ENCODE results near the gene ABTB2.

ABTB2 gene

DNA sequence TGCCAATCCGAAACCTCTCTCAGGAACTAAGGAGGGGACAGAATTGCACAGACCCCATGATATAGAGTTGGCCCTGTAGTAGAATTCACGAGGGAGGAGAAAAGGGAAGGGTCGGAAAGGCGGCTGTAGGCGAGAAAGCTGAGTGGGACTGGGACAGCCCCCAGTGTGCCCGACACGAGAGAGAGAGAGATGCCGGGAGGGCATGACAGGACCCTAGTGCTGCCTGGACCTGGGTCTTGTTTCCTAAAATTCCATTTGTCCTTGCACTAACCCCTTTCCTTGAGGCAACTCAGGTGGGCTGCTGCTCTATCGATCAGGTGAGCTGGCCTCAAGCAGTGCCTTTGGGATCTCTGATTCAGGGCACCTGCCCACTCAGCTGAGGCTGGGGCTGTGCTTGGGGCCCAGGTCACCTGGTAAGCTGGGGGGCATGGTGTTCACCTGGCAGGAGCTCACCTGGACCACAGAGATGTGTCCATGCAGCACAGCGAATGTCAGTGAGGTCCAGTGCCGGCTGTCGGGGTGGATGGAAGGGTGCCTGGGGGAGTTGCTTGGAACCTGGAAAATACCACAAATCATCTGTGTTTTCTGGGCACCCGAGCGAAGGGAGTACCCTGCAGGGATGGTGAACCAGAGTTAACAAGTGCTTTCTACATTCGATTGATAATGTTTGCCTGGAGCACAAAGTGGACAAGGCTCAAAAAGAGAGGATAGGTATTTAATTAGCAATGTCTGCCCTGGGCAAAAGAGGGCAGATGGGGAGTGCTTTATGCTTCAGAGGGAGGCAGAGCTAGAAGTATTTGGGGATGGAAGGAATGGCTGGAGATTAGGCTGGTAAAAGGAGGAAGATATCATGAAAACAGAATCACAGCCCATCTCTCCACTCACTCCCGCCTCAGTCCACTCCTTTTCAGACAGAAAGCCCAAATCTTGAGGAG is 190.7 kb downstream of the ABTB2 start:
- no peak for DNase-seq (ENCODE audit: low spot score)

DNA sequence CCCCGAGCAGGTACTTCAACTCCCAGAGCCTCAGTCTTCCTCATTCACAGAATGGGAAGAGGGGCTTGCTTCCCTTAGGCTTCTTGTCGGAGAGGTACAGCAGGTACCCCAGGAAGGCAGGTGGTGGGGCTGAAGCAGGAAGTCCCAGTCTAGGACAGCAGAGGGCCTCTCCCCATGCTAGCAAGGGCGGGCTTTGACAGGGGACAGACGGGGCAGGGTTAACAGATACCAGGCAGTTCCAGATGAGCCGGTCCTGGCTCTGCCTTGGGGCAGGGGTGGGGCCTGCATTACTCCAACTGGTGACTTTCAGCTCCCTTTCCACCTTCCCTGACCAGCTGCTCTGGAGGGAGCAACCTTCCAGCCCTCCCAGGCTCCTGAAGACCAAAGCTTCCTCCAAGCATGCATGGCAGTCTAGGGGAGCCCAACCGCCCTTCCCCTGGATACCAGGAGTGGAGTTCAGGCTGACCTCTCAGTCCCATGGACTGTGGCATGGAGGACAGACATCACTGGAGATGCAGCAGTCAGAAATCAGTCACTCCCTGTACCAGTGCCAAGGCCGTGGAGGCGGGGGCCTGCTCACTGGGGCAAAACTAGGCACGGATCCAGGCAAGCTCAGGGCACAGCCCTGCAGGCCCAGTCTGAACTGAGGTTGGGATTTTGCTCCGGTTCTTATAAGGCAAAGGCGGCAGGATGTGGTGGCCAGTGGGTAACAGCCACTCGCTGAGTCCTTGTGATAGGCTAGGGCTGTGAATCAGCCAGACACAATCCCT is 191.8 kb downstream of the ABTB2 start:
- DNase-seq (ENCODE audit: low spot score) = no peak

DNA sequence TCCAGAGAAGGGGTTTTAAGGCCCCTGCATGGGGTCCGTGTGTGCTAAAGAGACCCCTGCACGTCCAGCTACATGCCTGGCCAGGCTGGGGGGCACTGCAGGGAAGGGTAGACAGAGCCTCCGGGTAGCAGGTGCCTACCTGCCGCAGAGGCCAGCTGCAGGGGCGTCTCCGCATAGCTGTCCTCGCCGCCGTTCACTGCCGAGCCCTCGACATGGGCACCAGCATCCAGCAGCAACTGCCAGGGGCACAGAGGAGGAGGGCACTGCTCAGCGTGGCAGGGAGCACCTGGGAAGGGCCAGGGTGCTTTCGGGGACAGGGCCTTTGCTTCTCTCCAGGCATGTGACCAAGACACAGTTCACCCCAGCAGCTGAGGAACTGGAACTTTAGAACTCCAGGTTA is 192.7 kb downstream of the ABTB2 start:
- no peak for DNase-seq (ENCODE audit: low spot score)

- DNase-seq (ENCODE audit: low spot score) = no peak
These were observed 195.0 kb downstream of the ABTB2 start for GRCh38 chr11:34162856-34163255.

- DNase-seq (ENCODE audit: low spot score) = no peak
These were observed 195.4 kb downstream of the ABTB2 start for GRCh38 chr11:34162493-34162820.

DNA sequence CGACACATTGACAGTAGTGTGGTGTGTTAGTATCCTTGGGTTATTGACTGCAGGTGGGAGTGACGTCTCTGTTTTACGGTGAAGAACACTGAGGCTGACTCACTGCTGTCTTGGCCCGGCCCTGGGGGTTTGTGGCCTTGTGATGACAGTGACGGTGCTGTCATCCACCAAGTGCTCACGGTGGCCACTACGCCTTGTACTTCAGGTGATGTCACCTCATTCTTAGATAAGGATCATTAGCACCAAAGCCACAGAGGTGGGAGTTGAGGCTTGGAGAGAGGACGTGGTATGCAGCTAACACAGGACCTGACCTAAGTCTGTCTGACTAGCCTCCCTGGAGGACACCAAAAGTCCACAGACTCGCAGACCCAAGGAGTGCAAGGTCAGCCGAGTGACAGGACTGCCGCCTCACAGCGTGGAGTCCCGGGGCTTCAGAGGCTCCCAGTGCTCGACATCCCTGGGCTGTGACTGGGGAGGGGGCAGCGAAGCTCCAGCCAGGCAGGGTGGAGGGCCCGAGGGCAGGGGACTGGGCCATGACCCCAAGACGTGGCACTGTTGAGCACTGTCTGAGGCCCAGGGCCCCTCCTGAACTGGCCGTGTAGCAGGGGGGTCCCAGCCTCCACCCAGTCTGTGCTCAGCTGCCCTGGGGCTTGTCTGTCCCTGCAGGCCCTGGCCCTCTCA is 195.9 kb downstream of the ABTB2 start:
- DNase-seq (ENCODE audit: low spot score) = no peak

GRCh38 chr11:34161361-34161760 is 196.4 kb downstream of the ABTB2 start:
- DNase-seq (ENCODE audit: low spot score) = no peak

- DNase-seq (ENCODE audit: low spot score) = no peak
These were observed 197.0 kb downstream of the ABTB2 start for GRCh38 chr11:34160791-34161190.

DNA sequence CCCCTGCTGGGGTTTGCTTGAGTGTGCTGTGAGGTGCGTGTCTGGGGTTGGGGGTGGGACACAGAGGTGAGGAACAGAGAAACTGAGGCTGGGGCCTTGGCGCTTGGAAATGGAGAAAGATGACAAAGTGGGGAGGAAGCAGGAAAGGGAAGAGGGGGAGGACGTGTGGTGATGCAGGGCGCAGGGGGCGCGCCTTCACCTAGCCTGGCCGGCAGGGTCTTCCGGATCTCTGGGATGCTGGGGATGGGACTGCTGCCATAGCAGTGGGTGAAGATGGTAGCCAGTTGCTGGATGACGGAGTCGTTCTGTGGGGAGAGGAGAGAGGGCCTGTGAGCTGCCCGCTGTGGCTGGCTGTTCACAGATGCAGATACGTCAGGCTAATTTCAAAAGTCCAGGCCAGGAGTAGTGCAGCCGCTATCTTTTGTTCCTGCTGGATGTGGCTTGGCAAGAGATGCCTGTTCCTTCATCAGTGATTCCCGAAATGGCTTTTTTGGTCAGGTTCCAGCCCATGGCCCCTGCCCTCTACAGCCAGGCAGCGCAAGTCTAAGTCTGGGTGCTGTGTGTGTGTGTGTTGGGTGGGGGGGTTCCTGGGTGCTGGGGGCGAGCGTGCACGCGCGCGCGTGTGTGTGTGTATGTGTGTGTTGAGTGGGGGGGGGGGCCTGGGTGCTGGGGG is 197.6 kb downstream of the ABTB2 start:
- no peak for DNase-seq (ENCODE audit: low spot score)

GRCh38 chr11:34158661-34159060 is 199.1 kb downstream of the ABTB2 start:
- DNase-seq (ENCODE audit: low spot score) = no peak

GRCh38 chr11:34157163-34157562 is 200.6 kb downstream of the ABTB2 start:
- DNase-seq (ENCODE audit: low spot score) = no peak

- DNase-seq (ENCODE audit: low spot score) = no peak
These were observed 202.1 kb downstream of the ABTB2 start for GRCh38 chr11:34155757-34156062.

- no peak for DNase-seq (ENCODE audit: low spot score)
These were observed 202.6 kb downstream of the ABTB2 start for GRCh38 chr11:34155057-34155756.

GRCh38 chr11:34154059-34154875 is 203.5 kb downstream of the ABTB2 start:
- DNase-seq (ENCODE audit: low spot score) = no peak

DNA sequence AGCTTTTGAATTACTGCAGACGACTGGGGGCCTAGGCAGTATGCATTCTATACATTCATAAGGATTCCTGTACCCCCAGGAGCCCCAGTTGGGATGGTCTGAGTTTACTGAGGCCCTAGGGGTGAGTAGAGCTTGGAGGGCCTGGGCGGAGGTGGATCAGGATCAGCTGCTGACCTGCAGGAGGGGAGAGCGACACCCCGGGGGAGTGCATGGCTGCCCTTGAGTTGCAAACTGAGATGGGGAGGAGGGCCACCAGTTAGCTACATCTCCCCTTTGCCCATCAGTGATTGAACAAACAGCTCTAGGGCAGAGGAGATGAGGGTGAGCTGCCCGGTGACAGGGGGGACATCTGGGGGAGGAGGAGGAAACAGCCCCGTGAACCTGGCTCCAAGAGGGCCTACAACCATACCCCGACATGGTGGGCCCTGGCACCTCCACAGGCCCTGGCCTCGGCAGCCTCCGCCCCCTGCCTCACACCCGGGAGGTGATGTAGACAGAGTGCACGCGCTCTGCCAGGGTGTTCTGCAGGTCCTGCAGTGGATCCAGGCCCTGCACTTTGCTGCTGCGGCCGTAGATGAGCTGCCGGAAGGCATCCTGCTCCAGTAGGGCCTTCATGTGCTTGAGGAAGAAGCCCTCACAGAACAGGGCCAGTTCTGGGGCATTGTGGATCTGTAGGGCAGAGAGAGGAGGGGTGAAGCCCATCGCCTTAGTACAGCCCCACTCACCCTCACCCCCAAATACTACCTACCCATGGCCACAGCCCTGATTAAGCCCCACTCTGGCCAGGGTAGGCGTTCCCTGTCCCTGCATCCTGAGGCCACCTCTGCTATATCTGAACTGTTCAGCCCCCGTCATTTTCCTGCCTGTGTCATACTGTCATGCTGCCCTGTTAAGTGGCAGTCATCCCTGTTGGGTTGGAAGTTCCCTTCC is 205.6 kb downstream of the ABTB2 start:
- DNase-seq (ENCODE audit: low spot score) = no peak

- no peak for DNase-seq (ENCODE audit: low spot score)
These were observed 206.6 kb downstream of the ABTB2 start for GRCh38 chr11:34151166-34151565.

DNA sequence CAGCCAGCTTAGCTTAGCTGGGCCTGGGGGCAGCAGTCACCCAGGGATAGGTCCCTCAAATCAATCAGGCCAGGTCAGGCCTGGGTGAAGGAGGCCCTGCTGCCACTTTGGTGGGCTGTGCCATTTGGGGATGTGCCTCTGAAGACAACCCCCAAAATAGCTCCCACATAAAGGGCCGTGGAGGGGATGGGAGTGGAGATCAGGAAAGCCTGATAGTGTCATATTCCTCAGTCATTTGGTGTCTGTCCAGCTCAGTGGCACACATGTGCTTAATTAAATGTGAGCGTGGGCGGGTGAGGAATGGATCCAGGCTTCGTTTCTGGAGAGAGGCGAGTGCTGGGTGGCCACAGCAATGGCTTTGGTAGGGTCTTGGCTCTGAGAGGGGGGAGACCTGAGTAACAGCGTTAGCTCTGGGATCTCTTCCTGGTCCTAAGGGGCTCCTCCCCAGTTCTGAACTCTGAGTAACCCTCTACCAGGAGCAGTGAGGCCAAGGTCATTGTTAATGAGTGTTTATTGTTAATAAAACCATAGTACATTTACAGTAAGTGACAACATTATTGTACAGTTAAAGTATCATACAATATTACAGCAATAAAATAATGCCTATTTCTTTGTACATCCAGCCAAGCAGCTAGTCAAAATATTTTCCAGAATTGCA is 207.2 kb downstream of the ABTB2 start:
- DNase-seq (ENCODE audit: low spot score) = no peak

- no peak for DNase-seq (ENCODE audit: low spot score)
These were observed 208.0 kb downstream of the ABTB2 start for GRCh38 chr11:34149786-34150185.

DNA sequence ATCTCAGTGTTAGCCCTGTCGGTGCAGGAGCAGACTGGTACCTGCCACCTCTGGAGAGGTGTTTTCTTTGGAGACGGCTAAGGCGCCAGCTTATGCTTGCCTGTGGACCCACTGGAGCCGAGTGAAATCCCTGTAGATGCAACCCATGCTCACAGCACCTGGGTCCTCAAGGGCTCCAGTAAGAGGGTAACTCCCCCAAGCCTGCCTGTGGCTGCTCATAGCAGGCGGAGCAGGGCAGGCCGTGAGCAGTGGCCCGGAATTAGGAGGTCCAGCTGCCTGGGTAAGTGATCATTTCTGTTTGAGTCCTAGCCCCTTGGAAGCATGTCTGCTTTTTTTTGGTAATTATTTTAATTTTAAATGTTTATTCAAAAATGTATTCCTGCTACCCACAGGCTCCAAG is 208.5 kb downstream of the ABTB2 start:
- DNase-seq (ENCODE audit: low spot score) = no peak

All from hepatic stellate cell (primary cell).